Tibial nerve (tissue), 4 donors: ENCODE results near the gene GPC6. TPM values are rescaled to one million over a fixed set of nuclear protein-coding genes. Genes with fewer than 3 reads are reported as not detected.

Experiments used
- DNase-seq, 2 donors: peaks; one replicate each; pipeline ENCODE4 v3.0.0-alpha.2; 2019; ENCODE audit warnings: low spot score in 2 of 2
- H3K27ac ChIP-seq, 4 donors: fragments of 200-600 bp; sonication (generic) in 3 of 4; one replicate each; pipeline ENCODE4 v1.5.1; 2017 to 2019; ENCODE audit warnings: mild to moderate bottlenecking in 1 of 4
- H3K27me3 ChIP-seq, 2 donors: fragments of 200-600 bp; sonication (generic) in 1 of 2; one replicate each; pipeline versions ENCODE4 v1.5.1 to v1.6.0; 2017 to 2019
- H3K36me3 ChIP-seq, 3 donors: fragments of 200-600 bp; sonication (generic); one replicate each; pipeline ENCODE4 v1.5.1; 2018 to 2019
- H3K4me1 ChIP-seq, 4 donors: fragments of 200-600 bp; sonication (generic) in 3 of 4; one replicate each; pipeline ENCODE4 v1.5.1; 2017 to 2019
- H3K4me3 ChIP-seq, 4 donors: fragments of 200-600 bp; sonication (generic) in 3 of 4; one replicate each; pipeline ENCODE4 v1.5.1; 2017 to 2019; ENCODE audit warnings: mild to moderate bottlenecking in 1 of 4, moderate library complexity in 1 of 4
- H3K9me3 ChIP-seq, 4 donors: fragments of 200-600 bp; sonication (generic) in 3 of 4; one replicate each; pipeline ENCODE4 v1.5.1; 2017 to 2019
- EP300 ChIP-seq, 2 donors: sonication (generic); formaldehyde crosslinking; IDR thresholded peaks; one replicate each; pipeline ENCODE4 v1.6.1; 2017; ENCODE audit warnings: antibody characterized with exemption in 2 of 2, mild to moderate bottlenecking in 1 of 2
- POLR2A ChIP-seq, 2 donors: fragments of 450-650 bp; IDR thresholded peaks; one replicate each; pipeline ENCODE4 v1.6.1; 2017; ENCODE audit warnings: antibody characterized with exemption in 2 of 2, mild to moderate bottlenecking in 2 of 2, moderate library complexity in 2 of 2
- WGBS, 2 donors: methylation state at CpG; one replicate each; pipeline ENCODE4 v1.1.5; 2018; 5-methylcytosine and 5-hydroxymethylcytosine counted together
- total RNA-seq, 4 donors: library from RNA; depleted of rRNA; stranded (reverse); fragments of >200 nt; gene quantifications; one replicate each; pipeline ENCODE4 v1.1.0, GENCODE V29; 2016
- TF ChIP-seq, protein P1 (sequence below), 5 experiments: fragments of 200-600 bp in 3 of 5; fragments of 450-650 bp in 2 of 5; sonication (generic) in 3 of 5; IDR thresholded peaks; one replicate each; pipeline ENCODE4 v1.5.1; 2016 to 2019; ENCODE audit warnings: antibody characterized with exemption in 5 of 5, mild to moderate bottlenecking in 3 of 5, moderate library complexity in 2 of 5

Gene GPC6
- total RNA-seq, 4 donors from 2014 or later: 21.9 to 39.5 (median 29.8) TPM

- no peaks in the 10 kb centered on the region for H3K36me3 ChIP-seq
- H3K4me3 ChIP-seq: no peak overlapping the region
- no peak overlapping the region for H3K27ac ChIP-seq
- no peak for DNase-seq
- WGBS, 2 donors: 84 to 86% methylated on average over 5 of the region's 5 CpGs
- H3K9me3 ChIP-seq: no peaks in the 10 kb centered on the region
- no peaks in the 10 kb centered on the region for H3K4me1 ChIP-seq
- H3K27me3 ChIP-seq: no peaks in the 10 kb centered on the region
- TF ChIP-seq POLR2A (IDR thresholded peaks at IDR 0.05) (no peak), EP300 (IDR thresholded peaks at IDR 0.05) (no peak)
- TF ChIP-seq, protein P1, sequence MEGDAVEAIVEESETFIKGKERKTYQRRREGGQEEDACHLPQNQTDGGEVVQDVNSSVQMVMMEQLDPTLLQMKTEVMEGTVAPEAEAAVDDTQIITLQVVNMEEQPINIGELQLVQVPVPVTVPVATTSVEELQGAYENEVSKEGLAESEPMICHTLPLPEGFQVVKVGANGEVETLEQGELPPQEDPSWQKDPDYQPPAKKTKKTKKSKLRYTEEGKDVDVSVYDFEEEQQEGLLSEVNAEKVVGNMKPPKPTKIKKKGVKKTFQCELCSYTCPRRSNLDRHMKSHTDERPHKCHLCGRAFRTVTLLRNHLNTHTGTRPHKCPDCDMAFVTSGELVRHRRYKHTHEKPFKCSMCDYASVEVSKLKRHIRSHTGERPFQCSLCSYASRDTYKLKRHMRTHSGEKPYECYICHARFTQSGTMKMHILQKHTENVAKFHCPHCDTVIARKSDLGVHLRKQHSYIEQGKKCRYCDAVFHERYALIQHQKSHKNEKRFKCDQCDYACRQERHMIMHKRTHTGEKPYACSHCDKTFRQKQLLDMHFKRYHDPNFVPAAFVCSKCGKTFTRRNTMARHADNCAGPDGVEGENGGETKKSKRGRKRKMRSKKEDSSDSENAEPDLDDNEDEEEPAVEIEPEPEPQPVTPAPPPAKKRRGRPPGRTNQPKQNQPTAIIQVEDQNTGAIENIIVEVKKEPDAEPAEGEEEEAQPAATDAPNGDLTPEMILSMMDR (IDR thresholded peaks at IDR 0.05): no peak
Observed at GRCh38 chr13:93853912-93854311, 627.3 kb downstream of the GPC6 start.

DNA sequence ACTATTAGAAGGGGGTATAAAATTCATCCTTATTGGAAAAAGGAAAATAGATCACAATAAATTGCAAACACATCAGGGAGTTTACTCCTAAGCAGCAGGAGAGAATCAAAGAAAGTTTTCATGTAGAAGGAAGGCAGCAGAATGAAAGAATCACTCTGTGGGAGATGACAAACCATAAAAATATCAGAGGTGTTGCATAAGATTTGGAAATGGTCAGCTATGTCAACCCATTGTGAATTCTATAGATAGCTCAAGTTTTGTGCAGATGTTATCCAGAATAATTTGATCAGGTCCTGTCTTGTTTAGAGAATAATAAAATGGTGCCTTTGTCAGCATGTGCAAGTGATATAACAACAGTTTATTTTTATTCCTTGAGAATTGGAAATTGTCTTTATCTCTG lies 630.5 kb downstream of the GPC6 start:
- no peaks in the 10 kb centered on the region for H3K36me3 ChIP-seq
- H3K4me3 ChIP-seq: no peak overlapping the region
- H3K9me3 ChIP-seq: no peaks in the 10 kb centered on the region
- no peak for DNase-seq
- no peaks in the 10 kb centered on the region for H3K4me1 ChIP-seq
- H3K27me3 ChIP-seq: no peaks in the 10 kb centered on the region
- TF ChIP-seq, protein P1 (IDR thresholded peaks at IDR 0.05): no peak
- TF ChIP-seq EP300 (IDR thresholded peaks at IDR 0.05): no peak
- no peak for TF ChIP-seq POLR2A (IDR thresholded peaks at IDR 0.05)
- no peak overlapping the region for H3K27ac ChIP-seq

DNA sequence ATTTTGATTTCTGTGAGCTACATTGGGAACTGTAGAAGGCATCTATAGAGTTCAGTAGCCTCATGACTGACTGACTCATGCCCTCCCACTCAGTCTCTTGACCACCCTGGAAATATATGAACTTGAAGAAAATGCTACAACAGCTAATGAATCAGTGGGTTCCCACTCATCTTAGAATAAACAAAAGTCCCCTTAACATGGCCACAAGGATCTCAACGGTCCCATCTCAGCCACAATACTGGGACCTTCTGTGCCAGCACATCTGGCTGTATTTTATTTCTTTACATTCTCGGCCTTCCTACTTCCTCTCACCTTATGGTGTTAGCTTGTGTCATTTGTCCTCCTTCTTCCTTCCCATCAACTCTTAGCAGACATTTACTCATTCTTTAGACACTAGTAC lies 633.1 kb downstream of the GPC6 start:
- H3K27ac ChIP-seq: no peak overlapping the region
- no peaks in the 10 kb centered on the region for H3K36me3 ChIP-seq
- no peaks in the 10 kb centered on the region for H3K27me3 ChIP-seq
- 58 to 62% methylated on average over 2 of the region's 2 CpGs for WGBS, 2 donors
- no peak for TF ChIP-seq POLR2A (IDR thresholded peaks at IDR 0.05)
- TF ChIP-seq EP300 (IDR thresholded peaks at IDR 0.05): no peak
- TF ChIP-seq, protein P1 (IDR thresholded peaks at IDR 0.05): no peak
- H3K4me1 ChIP-seq: no peaks in the 10 kb centered on the region
- no peak for DNase-seq
- H3K9me3 ChIP-seq: no peaks in the 10 kb centered on the region
- no peak overlapping the region for H3K4me3 ChIP-seq

DNA sequence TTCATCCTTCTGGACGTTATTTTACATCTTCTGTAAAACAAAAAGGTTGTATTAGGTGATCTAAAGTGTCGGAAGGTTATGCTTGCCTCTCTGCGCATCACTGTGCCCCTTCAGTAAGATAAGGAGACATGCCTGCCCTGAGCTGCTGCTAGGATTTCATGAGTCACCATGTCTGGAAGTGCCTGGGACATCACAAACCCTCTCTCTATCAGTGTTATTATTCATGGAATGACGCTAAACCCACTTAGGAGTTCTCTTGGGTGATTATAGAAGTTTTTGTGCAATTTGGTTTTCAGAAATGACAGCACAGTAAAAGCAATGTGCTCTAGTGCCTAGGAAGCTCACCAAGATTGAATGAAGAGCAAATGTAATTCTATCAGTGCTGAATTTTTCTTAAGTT lies 635.2 kb downstream of the GPC6 start:
- Histone ChIP-seq H3K9me3 (no peaks in the 10 kb centered on the region), H3K27me3 (no peaks in the 10 kb centered on the region), H3K4me3 (no peak overlapping the region), H3K36me3 (no peaks in the 10 kb centered on the region), H3K4me1 (no peaks in the 10 kb centered on the region), H3K27ac (no peak overlapping the region)
- TF ChIP-seq, protein P1 (IDR thresholded peaks at IDR 0.05): no peak
- TF ChIP-seq POLR2A (IDR thresholded peaks at IDR 0.05) (no peak), EP300 (IDR thresholded peaks at IDR 0.05) (no peak)
- DNase-seq: no peak
- 50 to 52% methylated on average over 4 of the region's 4 CpGs for WGBS, 2 donors

DNA sequence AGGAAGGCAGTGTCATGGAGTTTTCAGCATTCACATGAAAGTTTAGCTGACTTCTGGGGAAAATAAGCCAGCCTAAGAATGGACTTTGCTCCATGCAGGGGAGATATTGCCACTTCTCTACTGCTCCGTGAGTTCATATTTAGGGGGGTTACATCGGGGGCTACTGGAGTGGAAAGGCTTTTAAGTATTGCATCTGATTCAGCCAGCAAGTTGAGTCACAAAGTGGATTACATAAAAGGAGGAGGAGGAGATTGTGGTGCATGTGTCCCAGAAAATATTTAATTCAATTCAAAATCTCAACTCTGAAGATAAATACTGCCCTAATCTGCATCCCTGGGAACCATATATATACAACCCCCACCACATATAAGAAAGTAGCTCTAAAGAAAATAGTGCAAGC lies 635.7 kb downstream of the GPC6 start:
- Histone ChIP-seq H3K4me3 (no peak overlapping the region), H3K36me3 (no peaks in the 10 kb centered on the region), H3K4me1 (no peaks in the 10 kb centered on the region), H3K9me3 (no peaks in the 10 kb centered on the region), H3K27me3 (no peaks in the 10 kb centered on the region), H3K27ac (no peak overlapping the region)
- 82 to 90% methylated on average over 2 of the region's 2 CpGs for WGBS, 2 donors
- DNase-seq: no peak
- TF ChIP-seq, protein P1 (IDR thresholded peaks at IDR 0.05): no peak
- no peak for TF ChIP-seq POLR2A (IDR thresholded peaks at IDR 0.05)
- TF ChIP-seq EP300 (IDR thresholded peaks at IDR 0.05): no peak
